ENCODE results near the gene MICAL3.
A peak's percentile ranks its signal among the peaks of the same experiment; 100 is the strongest.
"Not testable (repeated sequence)": the region's sequence is repeated elsewhere in the genome, so short reads cannot be mapped to it uniquely, and the experiment has no call there.

Gene MICAL3

DNA sequence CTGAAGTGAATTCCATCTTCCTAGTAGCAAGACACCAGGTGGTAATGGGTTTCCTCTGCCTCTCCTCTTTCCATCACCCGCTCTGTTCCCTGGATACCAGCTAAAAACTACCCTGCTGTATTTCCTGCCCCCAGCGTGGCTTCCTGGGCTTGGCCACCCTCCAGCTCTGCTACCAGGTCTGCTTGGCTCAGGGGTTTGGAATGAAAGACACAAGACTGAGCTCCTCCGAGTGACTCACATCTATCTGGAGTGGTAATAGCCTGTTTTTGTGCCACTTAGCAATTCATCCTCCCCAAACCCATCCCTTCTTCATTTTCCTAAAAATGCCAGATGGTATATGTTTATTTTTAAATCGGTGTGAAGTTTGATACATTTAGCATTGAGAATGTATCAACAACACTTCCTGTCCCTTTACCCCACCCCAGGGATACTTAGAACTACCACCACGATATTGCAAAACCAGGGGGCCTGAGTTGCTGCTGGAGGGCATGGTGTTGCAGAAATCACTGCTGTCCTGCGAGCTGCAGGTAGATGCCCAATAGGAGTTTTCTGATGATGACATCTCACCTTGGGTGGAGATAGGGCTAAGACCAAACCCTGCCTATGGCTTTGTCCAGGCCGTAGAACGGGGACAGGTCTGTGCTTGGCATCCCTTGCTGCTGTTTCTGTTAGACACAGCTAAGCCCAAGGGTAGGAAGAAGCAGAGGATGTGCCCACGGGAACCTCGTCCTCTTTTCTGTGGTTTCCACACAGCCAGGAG is 7.5 kb upstream of the MICAL3 start:
- DNase-seq: peak; percentile 85
- in situ Hi-C loops (cut with HindIII; ENCODE audit: low pct_ligation_motif_present, low sequenced_read_pairs): loop anchor here (25.0 kb wide), 1 partner anchor 120 kb away; no protein-coding TSS in a partner anchor
- Histone ChIP-seq H3K27me3 (replicated peaks) (no peaks in the 10 kb centered on the region), H3K27ac (no peak overlapping the region), H3K4me3 (ENCODE audit: low read depth, low read length) (no peak overlapping the region), H3K36me3 (replicated peaks) (no peaks in the 10 kb centered on the region)
- TF ChIP-seq, protein P1, sequence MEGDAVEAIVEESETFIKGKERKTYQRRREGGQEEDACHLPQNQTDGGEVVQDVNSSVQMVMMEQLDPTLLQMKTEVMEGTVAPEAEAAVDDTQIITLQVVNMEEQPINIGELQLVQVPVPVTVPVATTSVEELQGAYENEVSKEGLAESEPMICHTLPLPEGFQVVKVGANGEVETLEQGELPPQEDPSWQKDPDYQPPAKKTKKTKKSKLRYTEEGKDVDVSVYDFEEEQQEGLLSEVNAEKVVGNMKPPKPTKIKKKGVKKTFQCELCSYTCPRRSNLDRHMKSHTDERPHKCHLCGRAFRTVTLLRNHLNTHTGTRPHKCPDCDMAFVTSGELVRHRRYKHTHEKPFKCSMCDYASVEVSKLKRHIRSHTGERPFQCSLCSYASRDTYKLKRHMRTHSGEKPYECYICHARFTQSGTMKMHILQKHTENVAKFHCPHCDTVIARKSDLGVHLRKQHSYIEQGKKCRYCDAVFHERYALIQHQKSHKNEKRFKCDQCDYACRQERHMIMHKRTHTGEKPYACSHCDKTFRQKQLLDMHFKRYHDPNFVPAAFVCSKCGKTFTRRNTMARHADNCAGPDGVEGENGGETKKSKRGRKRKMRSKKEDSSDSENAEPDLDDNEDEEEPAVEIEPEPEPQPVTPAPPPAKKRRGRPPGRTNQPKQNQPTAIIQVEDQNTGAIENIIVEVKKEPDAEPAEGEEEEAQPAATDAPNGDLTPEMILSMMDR (IDR thresholded peaks at IDR 0.05; ENCODE audit: low read depth, low read length, missing control alignments): no peak

DNA sequence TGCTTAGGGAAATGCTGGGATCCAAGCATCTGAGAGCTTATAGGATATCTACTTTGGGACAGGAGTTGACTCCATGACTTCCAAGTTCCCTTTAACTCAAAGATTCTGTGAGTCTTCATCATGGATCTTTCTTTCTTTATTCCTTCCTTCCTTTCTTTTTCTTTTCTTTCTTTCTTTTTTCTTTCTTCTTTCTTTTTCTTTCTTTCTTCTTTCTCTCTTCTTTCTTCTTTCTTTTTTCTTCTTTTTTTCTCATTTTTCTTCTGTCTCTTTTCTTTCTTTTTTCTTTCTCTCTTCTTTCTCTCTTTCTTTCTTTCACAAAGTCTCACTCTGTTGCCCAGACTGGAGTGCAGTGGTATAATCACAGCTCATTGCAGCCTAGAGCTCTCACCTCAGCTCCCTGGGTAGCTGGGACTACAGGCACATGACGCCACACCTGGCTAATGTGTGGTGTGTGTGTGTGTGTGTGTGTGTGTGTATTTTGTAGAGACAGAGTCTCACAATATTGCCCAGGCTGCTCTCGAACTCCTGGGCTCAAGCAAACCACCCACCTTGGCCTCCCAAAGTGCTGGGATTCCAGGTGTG is 5.4 kb upstream of the MICAL3 start:
- no peaks in the 10 kb centered on the region for H3K36me3 ChIP-seq (replicated peaks)
- H3K4me3 ChIP-seq (ENCODE audit: low read depth, low read length): no peak overlapping the region
- peaks cover 5% of the 10 kb centered on the region for H3K27me3 ChIP-seq (replicated peaks)
- TF ChIP-seq, protein P1 (IDR thresholded peaks at IDR 0.05; ENCODE audit: low read depth, low read length, missing control alignments): no peak
- DNase-seq: no peak
- in situ Hi-C loops (cut with HindIII; ENCODE audit: low pct_ligation_motif_present, low sequenced_read_pairs): loop anchor here (25.0 kb wide), 1 partner anchor 117 kb away; no protein-coding TSS in a partner anchor
- no peak overlapping the region for H3K27ac ChIP-seq

DNA sequence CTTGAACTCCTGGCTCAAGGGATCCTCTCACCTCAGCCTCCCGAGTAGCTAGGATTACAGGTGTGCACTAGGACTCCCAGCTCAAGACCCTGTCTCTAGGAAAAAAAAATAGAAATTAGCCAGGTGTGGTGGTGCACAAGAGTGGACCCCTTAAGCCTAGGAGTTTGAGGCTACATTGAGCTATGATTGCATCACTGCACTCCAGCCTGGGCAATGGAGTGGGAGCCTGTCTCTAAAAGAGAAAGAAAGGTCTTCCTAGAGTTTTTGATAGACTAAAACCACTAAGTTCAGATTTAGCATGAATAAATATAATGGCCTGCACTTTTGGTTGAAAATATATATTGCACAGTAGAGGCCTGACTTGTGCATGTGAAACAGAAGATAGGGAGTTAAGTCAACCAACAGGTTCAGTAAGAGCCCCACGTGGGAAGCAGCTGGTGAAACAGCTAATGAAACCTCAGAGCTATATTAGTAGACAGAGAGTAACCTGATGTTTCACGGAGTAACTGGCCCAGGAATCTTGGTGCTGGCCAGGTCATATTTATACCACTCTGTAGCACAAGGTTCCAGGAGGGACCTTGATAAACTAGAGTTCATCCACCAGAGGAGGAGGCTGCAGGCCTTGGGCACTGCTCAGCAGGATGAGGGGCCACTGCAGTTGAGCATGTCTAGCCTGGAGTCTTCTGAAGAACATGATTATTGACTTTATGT is 4.6 kb upstream of the MICAL3 start:
- TF ChIP-seq, protein P1 (IDR thresholded peaks at IDR 0.05; ENCODE audit: low read depth, low read length, missing control alignments): no peak
- no peak overlapping the region for H3K4me3 ChIP-seq (ENCODE audit: low read depth, low read length)
- no peaks in the 10 kb centered on the region for H3K36me3 ChIP-seq (replicated peaks)
- H3K27me3 ChIP-seq (replicated peaks): peaks cover 5% of the 10 kb centered on the region
- no peak for DNase-seq
- no peak overlapping the region for H3K27ac ChIP-seq
- in situ Hi-C loops (cut with HindIII; ENCODE audit: low pct_ligation_motif_present, low sequenced_read_pairs): loop anchor here (25.0 kb wide), 1 partner anchor 117 kb away; no protein-coding TSS in a partner anchor

DNA sequence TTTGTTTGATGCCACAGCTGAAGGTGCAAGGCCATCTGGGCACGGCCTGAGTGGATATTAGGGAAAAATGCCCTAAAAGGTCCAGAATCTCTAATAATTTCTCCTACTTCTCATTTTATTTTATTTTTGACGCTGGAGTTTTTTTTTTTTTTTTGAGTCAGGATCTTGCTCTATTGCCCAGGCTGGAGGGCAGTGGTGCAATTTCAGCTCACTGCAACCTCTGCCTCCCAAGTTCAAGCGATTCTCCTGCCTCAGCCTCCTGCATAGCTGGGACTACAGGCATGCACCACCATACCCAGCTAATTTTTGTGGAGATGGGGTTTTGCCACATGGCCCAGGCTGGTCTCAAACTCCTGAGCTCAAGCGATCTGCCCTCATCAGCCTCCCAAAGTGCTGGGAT is 1.5 kb upstream of the MICAL3 start:
- H3K27me3 ChIP-seq (replicated peaks); H3K36me3 ChIP-seq (replicated peaks); H3K4me3 ChIP-seq (ENCODE audit: low read depth, low read length); DNase-seq; H3K27ac ChIP-seq: not testable (repeated sequence)
- in situ Hi-C loops (cut with HindIII; ENCODE audit: low pct_ligation_motif_present, low sequenced_read_pairs): loop anchor here (25.0 kb wide), 1 partner anchor 114 kb away; no protein-coding TSS in a partner anchor

DNA sequence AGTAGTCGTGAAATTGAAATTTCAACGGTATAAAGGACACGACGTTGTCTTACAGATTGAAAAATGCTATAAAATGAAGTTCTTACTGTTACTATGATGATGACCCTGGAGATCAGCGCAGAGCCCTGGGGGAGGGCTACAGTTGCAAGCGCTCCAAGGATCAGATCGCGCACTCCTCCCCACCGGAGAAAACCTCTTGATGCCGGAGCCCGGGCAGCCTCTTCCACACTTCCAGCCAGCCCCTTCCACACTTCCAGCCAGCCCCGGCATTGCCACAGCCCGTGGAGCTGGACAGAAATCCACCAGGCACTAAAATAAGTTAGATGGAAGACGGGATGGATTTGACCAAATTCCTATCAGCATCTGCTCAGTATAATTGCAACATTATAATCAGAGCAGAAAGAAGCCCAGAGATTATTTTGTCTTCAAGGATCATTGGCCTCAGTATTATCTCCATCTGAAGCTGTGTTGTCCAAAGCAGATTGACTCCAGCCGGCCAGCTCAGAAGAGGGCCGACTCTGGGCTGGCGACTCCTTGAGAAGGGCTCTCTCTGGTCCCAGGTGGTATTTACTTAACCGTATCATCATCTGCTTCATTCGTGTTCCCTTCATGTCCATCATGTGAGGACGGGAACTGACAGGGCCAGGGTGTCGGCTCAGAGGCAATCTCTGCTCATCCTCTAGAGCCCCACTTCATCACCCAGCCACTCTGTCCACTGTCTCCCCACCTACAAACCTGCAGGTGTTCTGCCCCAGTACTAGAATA is 777 bp upstream of the MICAL3 start:
- in situ Hi-C loops (cut with HindIII; ENCODE audit: low pct_ligation_motif_present, low sequenced_read_pairs): loop anchor here (25.0 kb wide), 1 partner anchor 113 kb away; no protein-coding TSS in a partner anchor
- no peaks in the 10 kb centered on the region for H3K36me3 ChIP-seq (replicated peaks)
- TF ChIP-seq, protein P1 (IDR thresholded peaks at IDR 0.05; ENCODE audit: low read depth, low read length, missing control alignments): no peak
- no peak for DNase-seq
- peak overlapping the region; percentile 59 for H3K4me3 ChIP-seq (ENCODE audit: low read depth, low read length)
- peaks cover 5% of the 10 kb centered on the region for H3K27me3 ChIP-seq (replicated peaks)
- H3K27ac ChIP-seq: no peak overlapping the region
